K562 (cell line): Measurements from ENCODE around the gene REG4. TPM values are rescaled to one million over a fixed set of nuclear protein-coding genes. Genes with fewer than 3 reads are reported as not detected.

ENCODE experiments used
- ATAC-seq: fragments of 200-7000 bp; cut with Tn5 transposase; 3 replicates; pipeline ENCODE4 v1.9.1; 2020; ENCODE audit warnings: moderate library complexity
- BruUV-seq: library from RNA; stranded (reverse); fragments of 400-500 nt; replicated peaks from 2 replicates; lab custom pipeline; 2021; lab: Mats Ljungman, UMichigan
- CTCF ChIA-PET: fragments of 300-600 bp; formaldehyde crosslinking; extraction: SDS; loops from one replicate; lab custom pipeline; 2021; ENCODE audit warnings: low intra/inter-chr PET ratio; lab: Yijun Ruan, JAX
- POLR2A ChIA-PET: fragments of 300-600, 350-650 bp; sonication (Branson Sonifier 250); formaldehyde crosslinking; extraction: SDS; loops from one replicate; lab custom pipeline; 2021; ENCODE audit warnings: antibody characterized with exemption, inconsistent platforms; lab: Yijun Ruan, JAX
- DNase-seq, 4 experiments: peaks; one replicate each; pipeline versions ENCODE4 v3.0.0 to v3.0.0-alpha.2; 2011 to 2018; ENCODE audit warnings: low spot score in 3 of 4, mixed read lengths in 3 of 4; ENCODE audit errors: extremely low read depth in 1 of 4
- FAIRE-seq: peaks from 2 replicates; lab custom pipeline; 2011; peaks lifted over from hg19 to GRCh38; lab: Jason Lieb, UNC
- H2AFZ ChIP-seq: 2 replicates; pipeline ENCODE4 v1.6.0; 2011; ENCODE audit warnings: low read depth, low read length, control low read depth, inconsistent platforms
- H3K27ac ChIP-seq: fragments of 200-600 bp; 3 replicates; pipeline ENCODE4 v1.8.0; 2011; ENCODE audit warnings: low read depth, mild to moderate bottlenecking, control low read depth, inconsistent platforms, low read length, moderate library complexity, mixed read lengths; ENCODE audit errors: extremely low read depth
- H3K27me3 ChIP-seq, 2 experiments: fragments of 300-600 bp in 1 of 2; 2 replicates in 1 of 2; 3 replicates in 1 of 2; pipeline versions ENCODE4 v1.6.0 to v1.8.0; 2011; ENCODE audit warnings: inconsistent platforms in 2 of 2, low read length in 2 of 2, mild to moderate bottlenecking in 1 of 2, mixed read lengths in 1 of 2, moderate library complexity in 1 of 2; ENCODE audit not compliant: control insufficient read depth in 2 of 2, insufficient read depth in 2 of 2
- H3K36me3 ChIP-seq: fragments of 300-600 bp; 3 replicates; pipeline ENCODE4 v1.8.0; 2011; ENCODE audit warnings: mild to moderate bottlenecking, low read length, inconsistent platforms; ENCODE audit not compliant: control insufficient read depth, insufficient read depth
- H3K4me1 ChIP-seq, 2 experiments: fragments of 200-600 bp in 1 of 2; replicated peaks in 1 of 2; 2 replicates in 1 of 2; 3 replicates in 1 of 2; pipeline versions ENCODE4 v1.5.1 to v1.8.0; 2011; ENCODE audit warnings: inconsistent platforms in 2 of 2, low read length in 2 of 2, mild to moderate bottlenecking in 1 of 2, mixed read lengths in 1 of 2, moderate library complexity in 1 of 2; ENCODE audit not compliant: control insufficient read depth in 2 of 2, insufficient read depth in 2 of 2
- H3K4me2 ChIP-seq: 2 replicates; pipeline ENCODE4 v1.6.1; 2011; ENCODE audit warnings: low read length, control low read depth, inconsistent platforms, mixed read lengths; ENCODE audit not compliant: insufficient read depth
- H3K4me3 ChIP-seq: fragments of 200-600 bp; sonication (generic), shearing (Covaris generic); 2 replicates; pipeline ENCODE4 v1.5.1; 2016; ENCODE audit warnings: control low read depth, inconsistent platforms
- H3K79me2 ChIP-seq: fragments of 200-600 bp; 3 replicates; pipeline ENCODE4 v1.8.0; 2011; ENCODE audit warnings: low read length, inconsistent platforms; ENCODE audit not compliant: control insufficient read depth, insufficient read depth
- H3K9ac ChIP-seq, 2 experiments: 2 replicates each; pipeline versions ENCODE4 v1.6.0 to v1.6.1; 2011; ENCODE audit warnings: low read depth in 2 of 2, low read length in 2 of 2, control low read depth in 1 of 2, inconsistent platforms in 1 of 2, mild to moderate bottlenecking in 1 of 2, mixed read lengths in 1 of 2; ENCODE audit not compliant: insufficient read depth in 1 of 2
- H3K9me1 ChIP-seq: one replicate; pipeline ENCODE4 v1.6.0; 2011; ENCODE audit warnings: inconsistent platforms, mild to moderate bottlenecking, low read length, moderate library complexity; ENCODE audit not compliant: control insufficient read depth, insufficient read depth
- H3K9me3 ChIP-seq: replicated peaks from 2 replicates; pipeline ENCODE4 v1.5.1; 2011; ENCODE audit warnings: low read depth, low read length, inconsistent platforms; ENCODE audit not compliant: control insufficient read depth, insufficient read depth
- H4K20me1 ChIP-seq: replicated peaks from 2 replicates; pipeline ENCODE4 v1.6.1; 2011; ENCODE audit warnings: low read length, inconsistent platforms, mixed read lengths; ENCODE audit not compliant: control insufficient read depth, insufficient read depth
- DACH1 ChIP-seq: fragments of 450-650 bp; IDR thresholded peaks from 2 replicates; pipeline ENCODE4 v1.6.1; 2018; ENCODE audit not compliant: partially characterized antibody
- DPF2 ChIP-seq: fragments of 450-650 bp; IDR thresholded peaks from 2 replicates; pipeline ENCODE4 v1.6.1; 2016
- EGR1 ChIP-seq: fragments of 450-650 bp; conservative IDR thresholded peaks from 2 replicates; pipeline ENCODE4 v1.6.1; 2017; ENCODE audit warnings: mild to moderate bottlenecking
- IRF2 ChIP-seq: sonication (generic); formaldehyde crosslinking; IDR thresholded peaks from 2 replicates; pipeline ENCODE4 v1.8.1; 2022; ENCODE audit warnings: mild to moderate bottlenecking, missing genetic modification reagents
- JUN ChIP-seq, 2 experiments: sonication (generic) in 1 of 2; formaldehyde crosslinking in 1 of 2; IDR thresholded peaks; 2 replicates each; pipeline versions ENCODE4 v1.6.1 to v1.8.0; 2012 to 2022; ENCODE audit warnings: borderline replicate concordance in 2 of 2, mild to moderate bottlenecking in 2 of 2, improper control_type of control experiment in 1 of 2, low read depth in 1 of 2, low read length in 1 of 2, missing genetic modification reagents in 1 of 2
- NFXL1 ChIP-seq: fragments of 450-650 bp; formaldehyde crosslinking; IDR thresholded peaks from 2 replicates; pipeline ENCODE4 v1.4.0; 2021; ENCODE audit warnings: mild to moderate bottlenecking
- POLR2B ChIP-seq: fragments of 450-650 bp; IDR thresholded peaks from 2 replicates; pipeline ENCODE4 v1.6.1; 2018; ENCODE audit warnings: low read depth; ENCODE audit not compliant: partially characterized antibody
- SNAPC5 ChIP-seq: fragments of 250-450 bp; sonication (Bioruptor Pico); IDR thresholded peaks from 2 replicates; pipeline ENCODE4 v1.8.0; 2021; ENCODE audit warnings: moderate library complexity, mild to moderate bottlenecking, inconsistent platforms
- SOX6 ChIP-seq: fragments of 450-650 bp; IDR thresholded peaks from 2 replicates; pipeline ENCODE4 v1.6.1; 2014; ENCODE audit warnings: mild to moderate bottlenecking
- TCF7L2 ChIP-seq: fragments of 150-350 bp; IDR thresholded peaks from 2 replicates; pipeline ENCODE4 v1.6.1; 2016; ENCODE audit warnings: low read depth, mild to moderate bottlenecking, low read length, moderate library complexity
- TEAD4 ChIP-seq, 2 experiments: sonication (generic) in 1 of 2; formaldehyde crosslinking in 1 of 2; IDR thresholded peaks; 2 replicates each; pipeline versions ENCODE4 v1.6.1 to v1.8.0; 2012 to 2022; ENCODE audit warnings: borderline replicate concordance in 1 of 2, inconsistent platforms in 1 of 2, low read length in 1 of 2, mild to moderate bottlenecking in 1 of 2, missing genetic modification reagents in 1 of 2
- ZNF12 ChIP-seq: sonication (generic); formaldehyde crosslinking; IDR thresholded peaks from 2 replicates; pipeline ENCODE4 v1.4.0; 2020; ENCODE audit warnings: mild to moderate bottlenecking, missing genetic modification reagents
- ZNF408 ChIP-seq: fragments of 250-450 bp; sonication (Bioruptor Pico); IDR thresholded peaks from 2 replicates; pipeline ENCODE4 v1.4.0; 2020; ENCODE audit warnings: low read depth, mild to moderate bottlenecking, moderate library complexity
- WGBS: fragments of 100-300 bp; shearing (Covaris generic); methylation state at CpG from one replicate; pipeline ENCODE4 v1.1.6; 2016; ENCODE audit warnings: low coverage, mixed read lengths; ENCODE audit not compliant: insufficient coverage; ENCODE audit errors: missing lambda C conversion rate; 5-methylcytosine and 5-hydroxymethylcytosine counted together
- in situ Hi-C: fragments of 300-500 bp; cut with MboI; formaldehyde crosslinking; loops from 4 replicates; pipeline ENCODE4 v1.15.0; 2018; ENCODE audit warnings: inconsistent platforms, mixed read lengths
- intact Hi-C: fragments of 100-400 bp; cut with micrococcal nuclease; formaldehyde crosslinking; loops from 2 replicates; pipeline ENCODE4 v1.14.2; 2022
- polyA plus RNA-seq, 8 experiments: library from polyadenylated mRNA; depleted of rRNA in 4 of 8; stranded (reverse) in 5 of 8; unstranded in 3 of 8; fragments of >200 nt; fragmentation: Nextera tagmentation in 2 of 8; fragmentation: Illumina TruSeq in 1 of 8; extraction: Ambion mirVana in 2 of 8; extraction: Trizol in 1 of 8; gene quantifications; 2 replicates each; pipeline versions ENCODE4 v1.2.1 to v1.2.3, GENCODE V29; 2011 to 2014; ENCODE audit warnings: inconsistent platforms in 1 of 8, missing spikeins in 1 of 8
- total RNA-seq, 7 experiments: library from RNA; depleted of rRNA in 6 of 7; stranded (reverse); fragments of >200 nt in 6 of 7; fragmentation: Illumina TruSeq in 2 of 7; extraction: Trizol in 2 of 7; gene quantifications; 2 replicates each; pipeline versions ENCODE4 v1.2.1 to v1.2.3, GENCODE V29; 2011 to 2021; ENCODE audit warnings: low replicate concordance in 1 of 7
- TF ChIP-seq, protein P1 (sequence below): fragments of 250-450 bp; sonication (Bioruptor Pico); IDR thresholded peaks from 2 replicates; pipeline ENCODE4 v1.6.1; 2021; ENCODE audit warnings: mild to moderate bottlenecking
- TF ChIP-seq, protein P2 (sequence below), 2 experiments: fragments of 450-650 bp; IDR thresholded peaks; 2 replicates each; pipeline ENCODE4 v1.6.1; 2016; ENCODE audit warnings: mild to moderate bottlenecking in 2 of 2, borderline replicate concordance in 1 of 2, low read depth in 1 of 2, moderate library complexity in 1 of 2

REG4 gene
- total and polyA plus RNA-seq, 9 of the 15 experiments (the other 6 are each of a cell fraction or from before 2014, with no cell fraction given) = not detected

DNA sequence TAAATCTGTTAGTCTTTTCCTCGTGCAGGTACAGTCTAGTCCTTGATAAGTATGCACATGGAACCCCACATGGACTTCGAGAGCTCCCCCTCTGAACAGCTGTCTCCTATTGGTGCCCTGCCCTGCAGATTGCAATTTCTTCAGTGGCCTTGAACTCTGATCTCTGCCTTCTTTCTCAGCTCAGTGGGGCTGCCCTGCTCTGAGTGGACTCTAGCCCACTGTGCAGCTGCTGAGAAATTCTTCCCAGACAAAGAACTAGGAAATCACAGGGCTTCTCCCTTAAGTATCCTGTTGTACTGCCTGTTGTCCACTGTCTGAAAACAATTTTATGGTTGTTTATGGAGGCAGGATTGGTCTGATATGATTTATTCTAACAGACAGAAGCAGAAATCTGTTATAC lies 46.9 kb upstream of the REG4 start:
- Histone ChIP-seq H3K27ac (no peak overlapping the region), H3K9me3 (no peaks in the 10 kb centered on the region), H3K9ac (no peak overlapping the region), H3K9me1 (no peaks in the 10 kb centered on the region), H3K4me3 (no peak overlapping the region), H3K4me2 (no peak overlapping the region), H3K36me3 (no peaks in the 10 kb centered on the region), H4K20me1 (no peaks in the 10 kb centered on the region), H3K79me2 (no peaks in the 10 kb centered on the region), H2AFZ (peak overlapping the region; percentile 88), H3K27me3 (no peaks in the 10 kb centered on the region), H3K4me1 (peaks cover 0 to 26% of the 10 kb centered on the region in 2 experiments; a peak in 4 of 5 replicates)
- intact Hi-C loops (no loop called here), in situ Hi-C loops (no loop called here)
- ChIA-PET CTCF (no interaction called here), POLR2A (interaction anchor here (0.7 kb wide), 1 partner anchor 11 kb away, joined by 3 read pairs; no protein-coding TSS in a partner anchor)
- DNase-seq (no peak), FAIRE-seq (no peak), ATAC-seq (no peak)
- whole genome bisulfite sequencing = 41% methylated on average over 2 of the region's 2 CpGs
- no peak for TF ChIP-seq SNAPC5 (CRISPR knock-in tag)
- no peak for TF ChIP-seq ZNF12 (CRISPR knock-in tag)
- no peak for TF ChIP-seq NFXL1 (CRISPR knock-in tag)
- TF ChIP-seq SOX6 = no peak
- TF ChIP-seq, protein P1, sequence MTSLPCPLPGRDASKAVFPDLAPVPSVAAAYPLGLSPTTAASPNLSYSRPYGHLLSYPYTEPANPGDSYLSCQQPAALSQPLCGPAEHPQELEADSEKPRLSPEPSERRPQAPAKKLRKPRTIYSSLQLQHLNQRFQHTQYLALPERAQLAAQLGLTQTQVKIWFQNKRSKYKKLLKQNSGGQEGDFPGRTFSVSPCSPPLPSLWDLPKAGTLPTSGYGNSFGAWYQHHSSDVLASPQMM (CRISPR knock-in tag) = no peak
- TF ChIP-seq, protein P2, sequence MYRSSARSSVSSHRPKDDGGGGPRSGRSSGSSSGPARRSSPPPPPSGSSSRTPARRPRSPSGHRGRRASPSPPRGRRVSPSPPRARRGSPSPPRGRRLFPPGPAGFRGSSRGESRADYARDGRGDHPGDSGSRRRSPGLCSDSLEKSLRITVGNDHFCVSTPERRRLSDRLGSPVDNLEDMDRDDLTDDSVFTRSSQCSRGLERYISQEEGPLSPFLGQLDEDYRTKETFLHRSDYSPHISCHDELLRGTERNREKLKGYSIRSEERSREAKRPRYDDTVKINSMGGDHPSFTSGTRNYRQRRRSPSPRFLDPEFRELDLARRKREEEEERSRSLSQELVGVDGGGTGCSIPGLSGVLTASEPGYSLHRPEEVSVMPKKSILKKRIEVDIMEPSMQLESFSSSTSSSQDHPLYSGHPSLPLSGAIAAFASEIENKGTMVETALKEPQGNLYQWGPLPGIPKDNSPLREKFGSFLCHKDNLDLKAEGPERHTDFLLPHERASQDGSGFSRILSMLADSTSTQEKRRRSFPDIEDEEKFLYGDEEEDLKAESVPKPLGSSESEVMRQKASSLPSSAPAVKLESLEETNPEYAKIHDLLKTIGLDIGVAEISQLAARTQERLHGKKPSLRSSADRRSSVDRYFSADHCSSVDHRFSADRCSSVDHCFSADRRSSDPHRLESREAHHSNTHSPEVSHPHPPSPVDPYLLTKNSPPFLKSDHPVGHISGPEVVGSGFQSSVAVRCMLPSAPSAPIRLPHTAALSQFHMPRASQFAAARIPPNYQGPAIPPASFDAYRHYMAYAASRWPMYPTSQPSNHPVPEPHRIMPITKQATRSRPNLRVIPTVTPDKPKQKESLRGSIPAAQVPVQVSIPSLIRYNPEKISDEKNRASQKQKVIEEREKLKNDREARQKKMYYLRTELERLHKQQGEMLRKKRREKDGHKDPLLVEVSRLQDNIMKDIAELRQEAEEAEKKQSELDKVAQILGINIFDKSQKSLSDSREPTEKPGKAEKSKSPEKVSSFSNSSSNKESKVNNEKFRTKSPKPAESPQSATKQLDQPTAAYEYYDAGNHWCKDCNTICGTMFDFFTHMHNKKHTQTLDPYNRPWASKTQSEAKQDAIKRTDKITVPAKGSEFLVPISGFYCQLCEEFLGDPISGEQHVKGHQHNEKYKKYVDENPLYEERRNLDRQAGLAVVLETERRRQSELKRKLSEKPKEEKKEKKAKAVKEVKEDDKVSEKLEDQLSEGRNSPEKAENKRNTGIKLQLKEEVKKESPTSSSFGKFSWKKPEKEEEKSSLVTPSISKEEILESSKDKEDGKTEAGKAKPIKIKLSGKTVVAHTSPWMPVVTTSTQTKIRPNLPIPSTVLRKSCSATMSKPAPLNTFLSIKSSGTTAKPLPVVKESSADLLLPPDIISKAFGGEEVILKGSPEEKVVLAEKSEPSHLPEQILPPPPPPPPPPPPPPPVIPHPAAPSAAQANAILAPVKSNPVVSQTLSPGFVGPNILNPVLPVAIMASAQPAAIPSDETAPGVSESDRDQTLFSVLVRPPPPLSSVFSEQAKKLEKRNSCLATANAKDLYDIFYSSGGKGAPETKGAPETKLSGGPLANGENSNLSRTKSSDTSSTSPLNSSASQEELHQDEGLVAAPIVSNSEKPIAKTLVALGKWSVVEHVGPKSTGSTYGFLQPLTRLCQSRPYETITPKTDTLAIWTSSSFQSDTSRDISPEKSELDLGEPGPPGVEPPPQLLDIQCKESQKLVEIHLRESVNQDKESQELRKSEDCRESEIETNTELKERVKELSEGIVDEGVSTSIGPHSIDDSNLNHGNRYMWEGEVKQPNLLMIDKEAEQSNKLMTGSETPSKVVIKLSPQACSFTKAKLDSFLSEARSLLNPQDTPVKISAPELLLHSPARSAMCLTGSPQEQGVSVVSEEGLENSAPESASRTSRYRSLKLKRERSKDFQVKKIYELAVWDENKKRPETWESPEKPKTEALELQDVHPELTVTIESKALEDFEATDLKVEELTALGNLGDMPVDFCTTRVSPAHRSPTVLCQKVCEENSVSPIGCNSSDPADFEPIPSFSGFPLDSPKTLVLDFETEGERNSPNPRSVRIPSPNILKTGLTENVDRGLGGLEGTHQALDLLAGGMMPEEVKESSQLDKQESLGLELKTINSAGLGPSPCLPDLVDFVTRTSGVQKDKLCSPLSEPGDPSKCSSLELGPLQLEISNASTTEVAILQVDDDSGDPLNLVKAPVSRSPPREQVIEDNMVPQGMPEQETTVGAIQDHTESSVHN (IDR thresholded peaks at IDR 0.05; ENCODE audit: borderline replicate concordance in 1 of 2, low read depth in 1 of 2) = no peak
- no peak for TF ChIP-seq DPF2
- TF ChIP-seq ZNF408 (CRISPR knock-in tag) = no peak
- no peak for TF ChIP-seq POLR2B
- no peak for TF ChIP-seq TCF7L2
- TF ChIP-seq JUN (IDR thresholded peaks at IDR 0.05; ENCODE audit: borderline replicate concordance, low read depth, low read length) = no peak
- no peak for TF ChIP-seq JUN (CRISPR knock-in tag; IDR thresholded peaks at IDR 0.05; ENCODE audit: borderline replicate concordance)
- TF ChIP-seq IRF2 (CRISPR knock-in tag) = no peak
- TF ChIP-seq EGR1 = no peak
- no peak for TF ChIP-seq DACH1
- no peak for TF ChIP-seq TEAD4 (IDR thresholded peaks at IDR 0.05; ENCODE audit: low read length)
- TF ChIP-seq TEAD4 (CRISPR knock-in tag; IDR thresholded peaks at IDR 0.05; ENCODE audit: borderline replicate concordance) = no peak
- no TSS peak for BruUV-seq
